ENCODE results near the gene MACROD1.

Gene MACROD1

GRCh38 chr11:64011371-64011770, 154.5 kb downstream of the MACROD1 start:
- no peak for TF ChIP-seq CTCF (conservative IDR thresholded peaks at IDR 0.05; ENCODE audit: control insufficient read depth, insufficient read depth, low read depth, low read length)
- H3K4me3 ChIP-seq (ENCODE audit: control insufficient read depth, low read depth, low read length) = no peak overlapping the region
- DNase-seq (ENCODE audit: low read depth) = no peak

GRCh38 chr11:64010783-64011182, 155.1 kb downstream of the MACROD1 start:
- TF ChIP-seq CTCF (conservative IDR thresholded peaks at IDR 0.05; ENCODE audit: control insufficient read depth, insufficient read depth, low read depth, low read length) = no peak
- no peak overlapping the region for H3K4me3 ChIP-seq (ENCODE audit: control insufficient read depth, low read depth, low read length)
- no peak for DNase-seq (ENCODE audit: low read depth)

GRCh38 chr11:64009710-64010109, 156.2 kb downstream of the MACROD1 start:
- no peak for TF ChIP-seq CTCF (conservative IDR thresholded peaks at IDR 0.05; ENCODE audit: control insufficient read depth, insufficient read depth, low read depth, low read length)
- H3K4me3 ChIP-seq (ENCODE audit: control insufficient read depth, low read depth, low read length) = no peak overlapping the region
- no peak for DNase-seq (ENCODE audit: low read depth)

- TF ChIP-seq CTCF (conservative IDR thresholded peaks at IDR 0.05; ENCODE audit: control insufficient read depth, insufficient read depth, low read depth, low read length) = no peak
- no peak for DNase-seq (ENCODE audit: low read depth)
- H3K4me3 ChIP-seq (ENCODE audit: control insufficient read depth, low read depth, low read length) = no peak overlapping the region
Measured at GRCh38 chr11:64008914-64009633, 156.8 kb downstream of the MACROD1 start.

- no peak for TF ChIP-seq CTCF (conservative IDR thresholded peaks at IDR 0.05; ENCODE audit: control insufficient read depth, insufficient read depth, low read depth, low read length)
- DNase-seq (ENCODE audit: low read depth) = no peak
- H3K4me3 ChIP-seq (ENCODE audit: control insufficient read depth, low read depth, low read length) = no peak overlapping the region
Measured at GRCh38 chr11:64008283-64008913, 157.5 kb downstream of the MACROD1 start.

- DNase-seq (ENCODE audit: low read depth) = peak; percentile 27
- H3K4me3 ChIP-seq (ENCODE audit: control insufficient read depth, low read depth, low read length) = peak overlapping the region; percentile 30
- TF ChIP-seq CTCF (conservative IDR thresholded peaks at IDR 0.05; ENCODE audit: control insufficient read depth, insufficient read depth, low read depth, low read length) = no peak
Measured at GRCh38 chr11:64007629-64008282, 158.2 kb downstream of the MACROD1 start.

Data from fibroblast of mammary gland (primary cell).